ENCODE measurements around the gene PPP4R3A. TPM values are rescaled to one million over a fixed set of nuclear protein-coding genes. Genes with fewer than 3 reads are reported as not detected.
A peak's percentile ranks its signal among the peaks of the same experiment; 100 is the strongest.
"Not testable (repeated sequence)": the region's sequence is repeated elsewhere in the genome, so short reads cannot be mapped to it uniquely, and the experiment has no call there.

PPP4R3A gene
- total RNA-seq (2014; rRNA removed; shearing (Covaris generic)): 56.2 and 66.8 TPM in 2 replicates

- in situ Hi-C loops (cut with HindIII; ENCODE audit: low sequenced_read_pairs): no loop called here
- peak; percentile 95 for DNase-seq (ENCODE audit: low spot score)
Measured at GRCh38 chr14:91510171-91511042, at the start of gene PPP4R3A. Gene PPP4R3A (minus strand): TSS chr14:91510310. CDS start chr14:91509647, 663 bp downstream.

GRCh38 chr14:91555531-91555930 is 45.4 kb upstream of the PPP4R3A start:
- DNase-seq (ENCODE audit: low spot score): no peak
- in situ Hi-C loops (cut with HindIII; ENCODE audit: low sequenced_read_pairs): no loop called here

GRCh38 chr14:91554535-91555332 is 44.6 kb upstream of the PPP4R3A start:
- in situ Hi-C loops (cut with HindIII; ENCODE audit: low sequenced_read_pairs): no loop called here
- no peak for DNase-seq (ENCODE audit: low spot score)

GRCh38 chr14:91548108-91548507 is 38.0 kb upstream of the PPP4R3A start:
- in situ Hi-C loops (cut with HindIII; ENCODE audit: low sequenced_read_pairs): no loop called here
- no peak for DNase-seq (ENCODE audit: low spot score)

GRCh38 chr14:91545946-91546716 is 36.0 kb upstream of the PPP4R3A start:
- in situ Hi-C loops (cut with HindIII; ENCODE audit: low sequenced_read_pairs): no loop called here
- no peak for DNase-seq (ENCODE audit: low spot score)

GRCh38 chr14:91545204-91545603 is 35.1 kb upstream of the PPP4R3A start:
- in situ Hi-C loops (cut with HindIII; ENCODE audit: low sequenced_read_pairs): no loop called here
- no peak for DNase-seq (ENCODE audit: low spot score)

GRCh38 chr14:91536327-91536726 is 26.2 kb upstream of the PPP4R3A start:
- in situ Hi-C loops (cut with HindIII; ENCODE audit: low sequenced_read_pairs): no loop called here
- DNase-seq (ENCODE audit: low spot score): no peak

- in situ Hi-C loops (cut with HindIII; ENCODE audit: low sequenced_read_pairs); DNase-seq (ENCODE audit: low spot score): not testable (repeated sequence)
Measured at GRCh38 chr14:91534059-91534458, 23.9 kb upstream of the PPP4R3A start.

GRCh38 chr14:91533623-91534022 is 23.5 kb upstream of the PPP4R3A start:
- in situ Hi-C loops (cut with HindIII; ENCODE audit: low sequenced_read_pairs): no loop called here
- no peak for DNase-seq (ENCODE audit: low spot score)

GRCh38 chr14:91523972-91524371 is 13.9 kb upstream of the PPP4R3A start:
- DNase-seq (ENCODE audit: low spot score): no peak
- in situ Hi-C loops (cut with HindIII; ENCODE audit: low sequenced_read_pairs): no loop called here

GRCh38 chr14:91521061-91521640 is 11.0 kb upstream of the PPP4R3A start:
- DNase-seq (ENCODE audit: low spot score): no peak
- in situ Hi-C loops (cut with HindIII; ENCODE audit: low sequenced_read_pairs): no loop called here

- DNase-seq (ENCODE audit: low spot score): no peak
- in situ Hi-C loops (cut with HindIII; ENCODE audit: low sequenced_read_pairs): no loop called here
Measured at GRCh38 chr14:91520138-91520537, 10.0 kb upstream of the PPP4R3A start.

GRCh38 chr14:91519239-91520036 is 9.3 kb upstream of the PPP4R3A start:
- no peak for DNase-seq (ENCODE audit: low spot score)
- in situ Hi-C loops (cut with HindIII; ENCODE audit: low sequenced_read_pairs): no loop called here

- DNase-seq (ENCODE audit: low spot score): no peak
- in situ Hi-C loops (cut with HindIII; ENCODE audit: low sequenced_read_pairs): no loop called here
Measured at GRCh38 chr14:91516663-91517388, 6.7 kb upstream of the PPP4R3A start.

GRCh38 chr14:91515979-91516378 is 5.9 kb upstream of the PPP4R3A start:
- in situ Hi-C loops (cut with HindIII; ENCODE audit: low sequenced_read_pairs): no loop called here
- no peak for DNase-seq (ENCODE audit: low spot score)

GRCh38 chr14:91511043-91511383 is 903 bp upstream of the PPP4R3A start:
- in situ Hi-C loops (cut with HindIII; ENCODE audit: low sequenced_read_pairs): no loop called here
- DNase-seq (ENCODE audit: low spot score): peak; percentile 55

GRCh38 chr14:91509878-91510170 is 286 bp downstream of the PPP4R3A start:
- in situ Hi-C loops (cut with HindIII; ENCODE audit: low sequenced_read_pairs): no loop called here
- DNase-seq (ENCODE audit: low spot score): no peak

Measured in G401 (cell line).